GM12878 (cell line): ENCODE data around the gene TP53I11. TPM values are rescaled to one million over a fixed set of nuclear protein-coding genes. Genes with fewer than 3 reads are reported as not detected.

Experiments used
- ATAC-seq: fragments of 200-7000 bp; cut with Tn5 transposase; 3 replicates; pipeline ENCODE4 v1.9.1; 2020; ENCODE audit warnings: mild to moderate bottlenecking, moderate library complexity
- BruUV-seq: library from RNA; stranded (reverse); fragments of 400-500 nt; replicated peaks from 2 replicates; lab custom pipeline; 2021; lab: Mats Ljungman, UMichigan
- CTCF ChIA-PET: fragments of 300-600 bp; sonication (Branson Sonifier 250); formaldehyde crosslinking; extraction: SDS; loops from one replicate; lab custom pipeline; 2021; ENCODE audit warnings: inconsistent platforms; lab: Yijun Ruan, JAX
- POLR2A ChIA-PET: fragments of 350-600 bp; formaldehyde crosslinking; extraction: SDS; loops from one replicate; lab custom pipeline; 2021; ENCODE audit warnings: inconsistent platforms; lab: Charles Lee
- RAD21 ChIA-PET: fragments of 300-600 bp; sonication (Branson Sonifier 250); formaldehyde crosslinking; loops from one replicate; lab custom pipeline; 2023; ENCODE audit warnings: antibody characterized with exemption; ENCODE audit not compliant: unreplicated experiment; lab: Charles Lee
- SMC1A ChIA-PET: fragments of 300-600 bp; sonication (Branson Sonifier 250); formaldehyde crosslinking; loops from one replicate; lab custom pipeline; 2023; ENCODE audit not compliant: unreplicated experiment, uncharacterized antibody; lab: Charles Lee
- DNase-seq: peaks from one replicate; pipeline ENCODE4 v3.0.0-alpha.2; 2011; ENCODE audit warnings: low read depth, low spot score
- FAIRE-seq: peaks from 3 replicates; lab custom pipeline; 2011; peaks lifted over from hg19 to GRCh38; lab: Jason Lieb, UNC
- H2AFZ ChIP-seq: 2 replicates; pipeline ENCODE4 v1.6.0; 2011; ENCODE audit warnings: low read depth, low read length, control low read depth; ENCODE audit not compliant: control insufficient read depth
- H3K27ac ChIP-seq: 2 replicates; pipeline ENCODE4 v1.5.1; 2011; ENCODE audit warnings: control low read depth; ENCODE audit not compliant: control insufficient read depth, insufficient read depth
- H3K27me3 ChIP-seq, 2 experiments: replicated peaks in 1 of 2; 2 replicates each; pipeline versions ENCODE4 v1.6.0 to v1.6.1; 2011; ENCODE audit warnings: low read length in 1 of 2; ENCODE audit not compliant: control insufficient read depth in 2 of 2, insufficient read depth in 2 of 2
- H3K36me3 ChIP-seq, 2 experiments: 2 replicates each; pipeline ENCODE4 v1.5.1; 2011; ENCODE audit warnings: low read length in 1 of 2; ENCODE audit not compliant: control insufficient read depth in 2 of 2, insufficient read depth in 2 of 2
- H3K4me1 ChIP-seq: 2 replicates; pipeline ENCODE4 v1.6.1; 2011; ENCODE audit warnings: mild to moderate bottlenecking, low read length, moderate library complexity, mixed read lengths; ENCODE audit not compliant: control insufficient read depth, insufficient read depth
- H3K4me2 ChIP-seq: 2 replicates; pipeline ENCODE4 v1.6.0; 2011; ENCODE audit warnings: control low read depth; ENCODE audit not compliant: control insufficient read depth, insufficient read depth
- H3K4me3 ChIP-seq: fragments of 200-600 bp; sonication (generic); 2 replicates; pipeline ENCODE4 v1.5.1; 2016
- H3K79me2 ChIP-seq: 2 replicates; pipeline ENCODE4 v1.6.0; 2011; ENCODE audit warnings: low read length; ENCODE audit not compliant: control insufficient read depth, insufficient read depth
- H3K9ac ChIP-seq: 2 replicates; pipeline ENCODE4 v1.8.0; 2011; ENCODE audit warnings: low read length, control low read depth, mixed read lengths; ENCODE audit not compliant: control insufficient read depth, insufficient read depth
- H3K9me3 ChIP-seq: replicated peaks from 3 replicates; pipeline ENCODE4 v1.5.1; 2011; ENCODE audit warnings: mild to moderate bottlenecking, low read length; ENCODE audit not compliant: control insufficient read depth, insufficient read depth
- H4K20me1 ChIP-seq: 2 replicates; pipeline ENCODE4 v1.6.0; 2011; ENCODE audit not compliant: control insufficient read depth, insufficient read depth
- ATF2 ChIP-seq: IDR thresholded peaks from 2 replicates; pipeline ENCODE4 v1.6.1; 2012; ENCODE audit warnings: low read length, inconsistent platforms
- BACH1 ChIP-seq: fragments of 450-650 bp; IDR thresholded peaks from 2 replicates; pipeline ENCODE4 v1.6.1; 2017; ENCODE audit warnings: mild to moderate bottlenecking, borderline replicate concordance
- BCL11A ChIP-seq: IDR thresholded peaks from 2 replicates; pipeline ENCODE4 v1.6.1; 2011; ENCODE audit warnings: low read depth, low read length
- CBX5 ChIP-seq: sonication (generic); IDR thresholded peaks from 2 replicates; pipeline ENCODE4 v1.6.1; 2016; ENCODE audit warnings: low read depth, moderate library complexity, mild to moderate bottlenecking, inconsistent platforms
- CHD4 ChIP-seq: fragments of 200-600 bp; sonication (generic); IDR thresholded peaks from 2 replicates; pipeline ENCODE4 v1.6.1; 2016; ENCODE audit warnings: mild to moderate bottlenecking
- ELK1 ChIP-seq: IDR thresholded peaks from 2 replicates; pipeline ENCODE4 v1.6.1; 2012; ENCODE audit warnings: low read depth, low read length, improper control_type of control experiment
- FOXM1 ChIP-seq: IDR thresholded peaks from 2 replicates; pipeline ENCODE4 v1.6.1; 2012; ENCODE audit warnings: low read depth, mild to moderate bottlenecking, inconsistent platforms, low read length, moderate library complexity
- GATAD2B ChIP-seq: fragments of 450-650 bp; conservative IDR thresholded peaks from 2 replicates; pipeline ENCODE4 v1.6.1; 2017; ENCODE audit warnings: low read depth, mild to moderate bottlenecking, moderate library complexity
- MEF2A ChIP-seq: IDR thresholded peaks from 2 replicates; pipeline ENCODE4 v1.6.1; 2011; ENCODE audit warnings: low read depth, mild to moderate bottlenecking, low read length, moderate library complexity; ENCODE audit not compliant: insufficient read depth
- MTA2 ChIP-seq: fragments of 450-650 bp; IDR thresholded peaks from 2 replicates; pipeline ENCODE4 v1.6.1; 2016; ENCODE audit warnings: low read depth, mild to moderate bottlenecking, moderate library complexity
- NBN ChIP-seq: fragments of 450-650 bp; IDR thresholded peaks from 2 replicates; pipeline ENCODE4 v1.6.1; 2016
- RAD51 ChIP-seq: fragments of 450-650 bp; IDR thresholded peaks from 2 replicates; pipeline ENCODE4 v1.6.1; 2016; ENCODE audit warnings: moderate library complexity, mild to moderate bottlenecking, inconsistent platforms
- RELA ChIP-seq: fragments of 450-650 bp; IDR thresholded peaks from 2 replicates; pipeline ENCODE4 v1.8.0; 2014; ENCODE audit warnings: borderline replicate concordance; ENCODE audit not compliant: partially characterized antibody
- REST ChIP-seq: IDR thresholded peaks from 2 replicates; pipeline ENCODE4 v1.6.1; 2012; ENCODE audit warnings: mild to moderate bottlenecking, low read depth, low read length
- ZBTB11 ChIP-seq: fragments of 450-650 bp; formaldehyde crosslinking; IDR thresholded peaks from 2 replicates; pipeline ENCODE4 v1.5.0; 2022; ENCODE audit warnings: mild to moderate bottlenecking, missing genetic modification characterization
- ZNF274 ChIP-seq: IDR thresholded peaks from one replicate; pipeline ENCODE4 v1.8.0; 2011; ENCODE audit not compliant: insufficient read length, insufficient read depth
- ZSCAN29 ChIP-seq: fragments of 450-650 bp; IDR thresholded peaks from 2 replicates; pipeline ENCODE4 v1.6.1; 2017; ENCODE audit warnings: mild to moderate bottlenecking, moderate library complexity
- WGBS: methylation state at CpG from one replicate; pipeline ENCODE4 v1.1.6; 2016; ENCODE audit warnings: low lambda C conversion rate; ENCODE audit not compliant: insufficient replicate concordance, insufficient coverage; ENCODE audit errors: missing lambda C conversion rate; 5-methylcytosine and 5-hydroxymethylcytosine counted together
- in situ Hi-C: fragments of 300-500 bp; cut with MboI; formaldehyde crosslinking; loops from 9 replicates; pipeline ENCODE4 v1.14.3; 2018; ENCODE audit warnings: mixed read lengths
- intact Hi-C: fragments of 100-400 bp; cut with micrococcal nuclease; formaldehyde crosslinking; loops from one replicate; pipeline ENCODE4 v1.14.2; 2022; ENCODE audit not compliant: unreplicated experiment
- polyA plus RNA-seq, 11 experiments: library from polyadenylated mRNA; depleted of rRNA in 4 of 11; unstranded in 6 of 11; stranded (reverse) in 5 of 11; fragments of >200 nt; fragmentation: Nextera tagmentation in 4 of 11; fragmentation: Illumina TruSeq in 1 of 11; extraction: Ambion mirVana in 4 of 11; extraction: Trizol in 1 of 11; gene quantifications; 1 replicate in 1 of 11; 2 replicates in 10 of 11; pipeline versions ENCODE4 v1.2.1 to v1.2.3, GENCODE V29; 2011 to 2016; ENCODE audit warnings: inconsistent platforms in 2 of 11, missing spikeins in 2 of 11, low read depth in 1 of 11
- total RNA-seq, 4 experiments: library from RNA; depleted of rRNA in 3 of 4; stranded (reverse); fragments of >200 nt in 3 of 4; fragmentation: Illumina TruSeq in 1 of 4; extraction: Trizol in 1 of 4; gene quantifications; 2 replicates each; pipeline versions ENCODE4 v1.2.1 to v1.2.3, GENCODE V29; 2013 to 2021

Gene TP53I11
- total and polyA plus RNA-seq, 10 of the 15 experiments (the other 5 are each of a cell fraction or from before 2014, with no cell fraction given), result 0.03 to 0.28 (median 0.17) TPM; not detected in 3

GRCh38 chr11:44952082-44952481 lies 1.4 kb upstream of the TP53I11 start:
- H3K9ac ChIP-seq, result no peak overlapping the region
- ChIA-PET SMC1A (no interaction called here), RAD21 (no interaction called here), POLR2A (no interaction called here), CTCF (interaction anchor here (1.4 kb wide), 1 partner anchor 25 kb away, joined by 5 read pairs; no protein-coding TSS in a partner anchor)
- H3K27me3 ChIP-seq, result peaks cover 2 to 6% of the 10 kb centered on the region in 2 experiments; a peak in 3 of 4 replicates
- H3K4me3 ChIP-seq, result no peak overlapping the region
- no peak overlapping the region for H3K4me2 ChIP-seq
- H3K27ac ChIP-seq, result no peak overlapping the region
- H3K79me2 ChIP-seq, result no peaks in the 10 kb centered on the region
- no peaks in the 10 kb centered on the region; the same call in 1 of the 2 replicates for H4K20me1 ChIP-seq
- in situ Hi-C loops, result no loop called here
- no peak for FAIRE-seq
- H3K36me3 ChIP-seq, result no peaks in the 10 kb centered on the region
- intact Hi-C loops, result no loop called here
- 25% methylated on average over 2 of the region's 2 CpGs for WGBS
- no peak overlapping the region for H2AFZ ChIP-seq
- TF ChIP-seq MTA2 (no peak), NBN (no peak), GATAD2B (no peak), ATF2 (no peak), ZNF274 (no peak), ELK1 (no peak), CBX5 (no peak), MEF2A (no peak), FOXM1 (no peak), ZSCAN29 (no peak), ZBTB11 (CRISPR knock-in tag) (no peak), BACH1 (no peak), REST (no peak), CHD4 (no peak), BCL11A (no peak), RAD51 (no peak), RELA (no peak)
- no peak for ATAC-seq
- DNase-seq, result no peak
- H3K4me1 ChIP-seq, result no peaks in the 10 kb centered on the region
- H3K9me3 ChIP-seq, result peaks cover 2% of the 10 kb centered on the region; the same call in 1 of the 3 replicates
- no TSS peak for BruUV-seq
